ENCODE measurements around the gene PPP2R2B. TPM values are rescaled to one million over a fixed set of nuclear protein-coding genes. Genes with fewer than 3 reads are reported as not detected.

Gene PPP2R2B
- total RNA-seq (2014; rRNA removed) (2.4 TPM in 1 of 2 replicates, not detected in the other), Bru-seq, nascent RNA (percentile 14 among the genes with signal in this experiment), BruChase-seq, experiment 1, labeled RNA remaining after a 6-hour chase (percentile 13 among the genes with signal in this experiment), BruChase-seq, experiment 2, labeled RNA remaining after a 2-hour chase (percentile 21 among the genes with signal in this experiment)
- long read RNA-seq = 0 reads

DNA sequence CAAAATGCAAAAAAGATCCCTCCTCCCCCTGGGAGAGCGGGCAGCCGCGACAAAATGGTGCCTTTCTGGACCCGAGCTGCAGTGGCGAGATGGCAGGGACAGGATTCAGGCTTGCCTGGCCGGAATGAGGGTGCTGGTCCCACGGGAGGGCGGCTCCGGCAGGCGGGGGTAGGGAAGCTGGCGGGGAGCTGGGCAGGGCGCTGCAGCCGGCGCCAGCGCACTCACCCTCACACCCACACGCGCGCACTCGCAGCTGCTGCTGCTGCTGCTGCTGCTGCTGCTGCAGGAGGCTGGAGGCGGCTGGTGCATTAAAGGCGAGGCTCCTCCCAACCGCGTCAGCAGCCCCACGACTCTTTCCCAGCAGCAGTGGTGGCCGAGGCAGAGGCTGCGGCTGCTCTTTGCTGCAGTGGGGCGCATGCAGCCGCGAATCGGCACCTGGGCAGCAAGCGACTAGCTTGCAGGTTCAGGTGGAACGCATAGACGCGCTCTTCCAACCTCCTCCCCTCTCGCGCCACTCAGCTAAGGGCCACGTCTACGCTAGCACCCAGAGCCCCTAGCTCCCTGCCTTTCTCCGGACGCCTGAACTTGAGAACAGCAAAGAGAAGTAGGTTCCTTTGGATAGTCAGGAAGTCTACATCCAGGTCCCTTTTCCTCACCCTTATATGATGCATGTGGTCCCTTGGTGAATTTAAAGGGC, at the start of gene PPP2R2B:
PPP2R2B (minus strand) TSS at position 282 of the 697 bp plus-strand sequence.
- POLR2A ChIA-PET (ENCODE audit: unreplicated experiment) = no interaction called here
- Histone ChIP-seq H3K4me3 (ENCODE audit: low read length) (peak within 1 kb of the TSS; percentile 56), H3K27me3 (ENCODE audit: low read length) (peaks cover 46% of the 10 kb centered on the region), H3K9me3 (ENCODE audit: low read length) (no peaks in the 10 kb centered on the region), H4K20me1 (ENCODE audit: low read length) (no peaks in the 10 kb centered on the region), H3K4me2 (ENCODE audit: low read length) (peak within 1 kb of the TSS; percentile 71), H3K27ac (ENCODE audit: low read length) (no peak within 1 kb of the TSS), H3F3A (ENCODE audit: low read length, unreplicated experiment) (no peaks in the 10 kb centered on the region), H3K9ac (ENCODE audit: low read length) (no peak within 1 kb of the TSS), H3K79me2 (ENCODE audit: low read length) (no peaks in the 10 kb centered on the region), H3K4me1 (ENCODE audit: insufficient read depth, low read length) (no peaks in the 10 kb centered on the region), H3K9me2 (replicated peaks; ENCODE audit: low read length) (no peaks in the 10 kb centered on the region), H2AFZ (ENCODE audit: low read length) (peak within 1 kb of the TSS; percentile 45; the same call in 1 of the 2 replicates), H3K36me3 (ENCODE audit: low read depth, low read length) (no peaks in the 10 kb centered on the region)
- DNase-seq (peak; percentile 17), ATAC-seq (peak; percentile 53; the same call in 1 of the 2 replicates)
- intact Hi-C loops (cut with micrococcal nuclease) = no loop called here
- TF ChIP-seq EZH2 (IDR thresholded peaks at IDR 0.05; ENCODE audit: low read length, unreplicated experiment) (no peak), EZH2phosphoT487 (IDR thresholded peaks at IDR 0.05; ENCODE audit: borderline replicate concordance, low read length) (no peak)
- TF ChIP-seq, protein P1, sequence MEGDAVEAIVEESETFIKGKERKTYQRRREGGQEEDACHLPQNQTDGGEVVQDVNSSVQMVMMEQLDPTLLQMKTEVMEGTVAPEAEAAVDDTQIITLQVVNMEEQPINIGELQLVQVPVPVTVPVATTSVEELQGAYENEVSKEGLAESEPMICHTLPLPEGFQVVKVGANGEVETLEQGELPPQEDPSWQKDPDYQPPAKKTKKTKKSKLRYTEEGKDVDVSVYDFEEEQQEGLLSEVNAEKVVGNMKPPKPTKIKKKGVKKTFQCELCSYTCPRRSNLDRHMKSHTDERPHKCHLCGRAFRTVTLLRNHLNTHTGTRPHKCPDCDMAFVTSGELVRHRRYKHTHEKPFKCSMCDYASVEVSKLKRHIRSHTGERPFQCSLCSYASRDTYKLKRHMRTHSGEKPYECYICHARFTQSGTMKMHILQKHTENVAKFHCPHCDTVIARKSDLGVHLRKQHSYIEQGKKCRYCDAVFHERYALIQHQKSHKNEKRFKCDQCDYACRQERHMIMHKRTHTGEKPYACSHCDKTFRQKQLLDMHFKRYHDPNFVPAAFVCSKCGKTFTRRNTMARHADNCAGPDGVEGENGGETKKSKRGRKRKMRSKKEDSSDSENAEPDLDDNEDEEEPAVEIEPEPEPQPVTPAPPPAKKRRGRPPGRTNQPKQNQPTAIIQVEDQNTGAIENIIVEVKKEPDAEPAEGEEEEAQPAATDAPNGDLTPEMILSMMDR (conservative IDR thresholded peaks at IDR 0.05; ENCODE audit: low read depth, low read length) = no peak
- CTCF ChIA-PET = no interaction called here
- BruUV-seq (replicated peaks) = no TSS peak

DNA sequence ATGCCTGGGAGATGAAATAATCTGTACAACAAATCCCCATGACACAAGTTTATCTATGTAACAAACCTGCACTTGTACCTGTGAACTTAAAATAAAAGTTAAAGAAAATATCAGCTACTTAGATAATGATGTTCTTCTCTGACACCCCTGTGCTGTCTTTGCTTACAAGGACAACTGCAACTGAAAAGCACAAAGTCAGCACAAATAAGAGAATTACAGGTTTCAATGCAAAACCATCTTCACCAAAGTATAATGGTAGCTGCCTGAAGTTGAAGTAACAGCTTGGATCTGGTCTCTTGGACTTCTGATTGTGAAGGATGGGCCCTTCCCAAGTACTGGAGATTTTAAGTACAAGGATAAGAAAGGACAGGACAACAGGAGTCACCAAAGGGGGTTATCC, 45.6 kb upstream of the PPP2R2B start:
- ChIA-PET CTCF (no interaction called here), POLR2A (ENCODE audit: unreplicated experiment) (no interaction called here)
- Histone ChIP-seq H3K9me2 (replicated peaks; ENCODE audit: low read length) (no peaks in the 10 kb centered on the region), H3F3A (ENCODE audit: low read length, unreplicated experiment) (no peaks in the 10 kb centered on the region), H3K79me2 (ENCODE audit: low read length) (no peaks in the 10 kb centered on the region), H2AFZ (ENCODE audit: low read length) (no peak overlapping the region), H3K4me2 (ENCODE audit: low read length) (no peak overlapping the region), H3K4me3 (ENCODE audit: low read length) (no peak overlapping the region), H3K27me3 (ENCODE audit: low read length) (peaks cover 23% of the 10 kb centered on the region; the same call in 1 of the 2 replicates), H3K4me1 (ENCODE audit: insufficient read depth, low read length) (no peaks in the 10 kb centered on the region), H4K20me1 (ENCODE audit: low read length) (no peaks in the 10 kb centered on the region), H3K9ac (ENCODE audit: low read length) (no peak overlapping the region), H3K9me3 (ENCODE audit: low read length) (no peaks in the 10 kb centered on the region), H3K36me3 (ENCODE audit: low read depth, low read length) (no peaks in the 10 kb centered on the region), H3K27ac (ENCODE audit: low read length) (no peak overlapping the region)
- DNase-seq (no peak), ATAC-seq (no peak)
- BruUV-seq (replicated peaks) = no TSS peak
- TF ChIP-seq EZH2 (IDR thresholded peaks at IDR 0.05; ENCODE audit: low read length, unreplicated experiment) (no peak), EZH2phosphoT487 (IDR thresholded peaks at IDR 0.05; ENCODE audit: borderline replicate concordance, low read length) (no peak)
- TF ChIP-seq, protein P1 (conservative IDR thresholded peaks at IDR 0.05; ENCODE audit: low read depth, low read length) = no peak
- intact Hi-C loops (cut with micrococcal nuclease) = no loop called here

- H3K9me2 ChIP-seq (replicated peaks; ENCODE audit: low read length) = no peaks in the 10 kb centered on the region
- no peak overlapping the region for H3K9ac ChIP-seq (ENCODE audit: low read length)
- ChIA-PET CTCF (no interaction called here), POLR2A (ENCODE audit: unreplicated experiment) (no interaction called here)
- no peaks in the 10 kb centered on the region for H3K4me1 ChIP-seq (ENCODE audit: insufficient read depth, low read length)
- H3K36me3 ChIP-seq (ENCODE audit: low read depth, low read length) = no peaks in the 10 kb centered on the region
- H3K79me2 ChIP-seq (ENCODE audit: low read length) = no peaks in the 10 kb centered on the region
- BruUV-seq (replicated peaks) = no TSS peak
- H3K4me2 ChIP-seq (ENCODE audit: low read length) = no peak overlapping the region
- no peak overlapping the region for H2AFZ ChIP-seq (ENCODE audit: low read length)
- TF ChIP-seq, protein P1 (conservative IDR thresholded peaks at IDR 0.05; ENCODE audit: low read depth, low read length) = no peak
- TF ChIP-seq EZH2 (IDR thresholded peaks at IDR 0.05; ENCODE audit: low read length, unreplicated experiment) = no peak
- no peak for TF ChIP-seq EZH2phosphoT487 (IDR thresholded peaks at IDR 0.05; ENCODE audit: borderline replicate concordance, low read length)
- peaks cover 29% of the 10 kb centered on the region for H3K27me3 ChIP-seq (ENCODE audit: low read length)
- no peak overlapping the region for H3K4me3 ChIP-seq (ENCODE audit: low read length)
- no peak for DNase-seq
- no peaks in the 10 kb centered on the region for H3K9me3 ChIP-seq (ENCODE audit: low read length)
- no peak overlapping the region for H3K27ac ChIP-seq (ENCODE audit: low read length)
- no peaks in the 10 kb centered on the region for H3F3A ChIP-seq (ENCODE audit: low read length, unreplicated experiment)
- intact Hi-C loops (cut with micrococcal nuclease) = no loop called here
- H4K20me1 ChIP-seq (ENCODE audit: low read length) = no peaks in the 10 kb centered on the region
- no peak for ATAC-seq
Measured at GRCh38 chr5:146921225-146921624, 42.7 kb upstream of the PPP2R2B start.

Measured in PC-3 (cell line).